ENCODE results near the gene CLN6. TPM values are rescaled to one million over a fixed set of nuclear protein-coding genes. Genes with fewer than 3 reads are reported as not detected.
"Not testable (repeated sequence)": the region's sequence is repeated elsewhere in the genome, so short reads cannot be mapped to it uniquely, and the experiment has no call there.

Gene CLN6
- total RNA-seq, 4 donors from 2014 or later = 1.8 to 34.0 (median 13.1) TPM

- Histone ChIP-seq H3K27me3 (no peaks in the 10 kb centered on the region), H3K36me3 (no peaks in the 10 kb centered on the region), H3K4me1 (no peaks in the 10 kb centered on the region), H3K9me3 (no peaks in the 10 kb centered on the region), H3K27ac (no peak overlapping the region), H3K4me3 (no peak overlapping the region)
- intact Hi-C loops (cut with DNase I; ENCODE audit: low total_unique reads) = no loop called here
- DNase-seq = no peak
- TF ChIP-seq CTCF (IDR thresholded peaks at IDR 0.05) = no peak
- no peak for TF ChIP-seq POLR2A (IDR thresholded peaks at IDR 0.05)
These were observed 11.8 kb upstream of the CLN6 start for GRCh38 chr15:68241088-68241935.

GRCh38 chr15:68239025-68239424, 9.5 kb upstream of the CLN6 start:
- Histone ChIP-seq H3K9me3 (no peaks in the 10 kb centered on the region), H3K36me3 (no peaks in the 10 kb centered on the region), H3K4me3 (no peak overlapping the region), H3K27ac (no peak overlapping the region), H3K27me3 (no peaks in the 10 kb centered on the region), H3K4me1 (no peaks in the 10 kb centered on the region)
- TF ChIP-seq CTCF (IDR thresholded peaks at IDR 0.05) (no peak), POLR2A (IDR thresholded peaks at IDR 0.05) (no peak)
- intact Hi-C loops (cut with DNase I; ENCODE audit: low total_unique reads) = no loop called here
- no peak for DNase-seq

GRCh38 chr15:68235022-68235421, 5.5 kb upstream of the CLN6 start:
- no peak for DNase-seq
- Histone ChIP-seq H3K9me3 (no peaks in the 10 kb centered on the region), H3K27me3 (no peaks in the 10 kb centered on the region), H3K4me1 (peaks cover 0 to 3% of the 10 kb centered on the region in 2 donors), H3K27ac (no peak overlapping the region), H3K4me3 (no peak overlapping the region), H3K36me3 (no peaks in the 10 kb centered on the region)
- intact Hi-C loops (cut with DNase I; ENCODE audit: low total_unique reads) = no loop called here
- TF ChIP-seq CTCF (IDR thresholded peaks at IDR 0.05) (no peak), POLR2A (IDR thresholded peaks at IDR 0.05) (no peak)

GRCh38 chr15:68234520-68234919, 5.0 kb upstream of the CLN6 start:
- intact Hi-C loops (cut with DNase I; ENCODE audit: low total_unique reads); H3K27me3 ChIP-seq; H3K4me1 ChIP-seq: not testable (repeated sequence)

GRCh38 chr15:68234060-68234459, 4.5 kb upstream of the CLN6 start:
- no peaks in the 10 kb centered on the region for H3K27me3 ChIP-seq
- H3K27ac ChIP-seq = no peak overlapping the region
- no peaks in the 10 kb centered on the region for H3K9me3 ChIP-seq
- H3K4me1 ChIP-seq = peaks cover 0 to 5% of the 10 kb centered on the region in 2 donors
- no peak for DNase-seq
- TF ChIP-seq CTCF (IDR thresholded peaks at IDR 0.05) (no peak), POLR2A (IDR thresholded peaks at IDR 0.05) (no peak)
- no peaks in the 10 kb centered on the region for H3K36me3 ChIP-seq
- intact Hi-C loops (cut with DNase I; ENCODE audit: low total_unique reads) = no loop called here
- no peak overlapping the region for H3K4me3 ChIP-seq

More at GRCh38 chr15:68234520-68234919, 5.0 kb upstream of the CLN6 start:
- DNase-seq, H3K36me3 ChIP-seq, H3K27ac ChIP-seq, H3K4me3 ChIP-seq, H3K9me3 ChIP-seq: not testable (repeated sequence)
